ENCODE measurements around the gene AGPAT4. TPM values are rescaled to one million over a fixed set of nuclear protein-coding genes. Genes with fewer than 3 reads are reported as not detected.

AGPAT4 gene
- total and polyA plus RNA-seq, 2 donors (not counting 3 experiments of a cell fraction or from before 2014, with no cell fraction given) = 10.2 to 15.2 TPM

- FAIRE-seq (no peak), DNase-seq (ENCODE audit: low read depth, low spot score) (no peak)
- H3K9ac ChIP-seq (replicated peaks; ENCODE audit: extremely low read depth, insufficient read depth, low read length) = no peak overlapping the region
- TF ChIP-seq JUN (IDR thresholded peaks at IDR 0.05; ENCODE audit: borderline replicate concordance, insufficient read depth, insufficient read length, low read depth) (no peak), MAX (IDR thresholded peaks at IDR 0.05; ENCODE audit: insufficient read depth, insufficient read length) (no peak), MYC (IDR thresholded peaks at IDR 0.05; ENCODE audit: low read depth, low read length) (no peak), POLR2AphosphoS5 (IDR thresholded peaks at IDR 0.05; ENCODE audit: insufficient read depth, low read depth, low read length) (no peak), EZH2 (IDR thresholded peaks at IDR 0.05; ENCODE audit: borderline replicate concordance, low read depth, low read length, severe bottlenecking) (no peak), GATA2 (IDR thresholded peaks at IDR 0.05; ENCODE audit: insufficient read depth, insufficient read length, low read depth, low read length) (no peak), POLR2A (IDR thresholded peaks at IDR 0.05; ENCODE audit: low read depth, low read length) (no peak), FOS (IDR thresholded peaks at IDR 0.05; ENCODE audit: borderline replicate concordance, insufficient read depth, low read length) (no peak), CTCF (IDR thresholded peaks at IDR 0.05; ENCODE audit: extremely low read depth in 1 of 2, insufficient read depth in 1 of 2, low read depth in 1 of 2, low read length in 2 of 2) (no peak)
- H4K20me1 ChIP-seq (replicated peaks; ENCODE audit: control insufficient read depth, extremely low read depth, insufficient read depth, low read length) = peaks cover 3% of the 10 kb centered on the region
- H3K9me3 ChIP-seq (replicated peaks; ENCODE audit: control insufficient read depth, insufficient read depth, low read length) = no peaks in the 10 kb centered on the region
- no TSS peak for BruUV-seq (replicated peaks)
- H3K79me2 ChIP-seq (ENCODE audit: control insufficient read depth, insufficient read depth, low read length) = peaks cover 25% of the 10 kb centered on the region
- ChIA-PET CTCF (no interaction called here), POLR2A (no interaction called here)
- H3K36me3 ChIP-seq (ENCODE audit: control insufficient read depth in 2 of 2, extremely low read depth in 1 of 2, insufficient read depth in 2 of 2, low read length in 2 of 2) = no peaks in the 10 kb centered on the region
- intact Hi-C loops (cut with micrococcal nuclease) (no loop called here), dilution Hi-C loops (cut with MboI; ENCODE audit: extremely low pct_ligation_motif_present, low sequenced_read_pairs) (no loop called here)
- no peak overlapping the region for H3K4me3 ChIP-seq (replicated peaks in 1 of 3; ENCODE audit: insufficient read depth in 1 of 3, low read depth in 1 of 3, low read length in 3 of 3)
- no peak overlapping the region for H2AFZ ChIP-seq (ENCODE audit: low read depth, low read length)
- no peak overlapping the region for H3K4me2 ChIP-seq (ENCODE audit: insufficient read depth, low read length)
- no peaks in the 10 kb centered on the region for H3K27me3 ChIP-seq (ENCODE audit: control insufficient read depth in 2 of 2, insufficient read depth in 2 of 2, low read length in 2 of 2)
- no peaks in the 10 kb centered on the region for H3K9me1 ChIP-seq (replicated peaks; ENCODE audit: control insufficient read depth, extremely low read depth, insufficient read depth, low read length)
- peaks cover 13% of the 10 kb centered on the region for H3K4me1 ChIP-seq (ENCODE audit: control insufficient read depth, extremely low read depth, insufficient read depth, low read length)
- H3K27ac ChIP-seq (ENCODE audit: insufficient read depth, low read depth, low read length) = no peak overlapping the region
Measured at GRCh38 chr6:161269310-161269709, 4.6 kb downstream of the AGPAT4 start.
